Measurements from ENCODE around the gene UBE2Q2.

Gene UBE2Q2

DNA sequence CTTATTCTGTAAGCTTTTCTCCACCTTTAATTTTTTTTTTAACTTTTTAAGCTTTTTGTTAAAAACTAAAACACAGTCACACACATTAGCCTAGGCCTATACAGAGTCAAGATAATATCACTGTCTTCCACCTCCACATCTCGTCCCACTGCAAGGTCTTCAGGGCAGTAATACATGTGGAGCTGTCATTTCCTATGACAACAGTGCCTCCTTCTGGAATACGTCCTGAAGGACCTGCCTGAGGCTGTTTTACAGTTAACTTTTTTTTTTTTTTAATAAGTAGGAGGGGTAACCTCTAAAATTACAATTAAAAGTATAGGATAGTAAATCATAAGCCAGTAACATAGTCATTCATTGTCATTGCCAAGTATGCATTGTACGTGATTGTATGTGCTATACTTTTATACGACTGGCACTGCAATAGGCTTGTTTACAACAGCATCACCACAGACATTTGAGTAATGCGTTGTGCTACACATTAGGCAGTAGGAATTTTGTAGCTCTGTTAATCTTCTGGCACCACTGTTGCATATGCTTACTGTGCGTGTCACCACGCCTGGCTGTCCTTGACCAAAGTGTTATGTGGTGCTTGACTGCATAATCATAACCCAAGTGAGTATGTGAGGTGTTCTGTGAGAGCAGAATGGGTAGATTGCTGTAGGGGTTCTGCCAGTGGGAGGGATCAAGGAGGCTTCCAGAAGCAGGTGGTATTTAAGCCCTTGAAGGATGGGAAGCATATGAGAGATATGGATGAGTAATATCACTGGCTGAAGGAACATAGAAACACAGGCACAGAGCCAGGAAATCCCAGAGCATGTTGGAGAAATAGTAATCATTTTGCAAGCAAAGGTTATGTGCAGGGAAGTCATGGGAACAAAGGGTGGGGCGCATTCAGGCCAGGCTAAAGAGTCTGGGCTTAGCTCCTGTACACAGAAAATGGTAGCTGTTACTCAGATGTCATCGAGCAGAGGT is 78.8 kb downstream of the UBE2Q2 start:
- DNase-seq (ENCODE audit: low spot score): peak; percentile 84
- H3K27ac ChIP-seq: peak overlapping the region; percentile 59
- TF ChIP-seq, protein P1, sequence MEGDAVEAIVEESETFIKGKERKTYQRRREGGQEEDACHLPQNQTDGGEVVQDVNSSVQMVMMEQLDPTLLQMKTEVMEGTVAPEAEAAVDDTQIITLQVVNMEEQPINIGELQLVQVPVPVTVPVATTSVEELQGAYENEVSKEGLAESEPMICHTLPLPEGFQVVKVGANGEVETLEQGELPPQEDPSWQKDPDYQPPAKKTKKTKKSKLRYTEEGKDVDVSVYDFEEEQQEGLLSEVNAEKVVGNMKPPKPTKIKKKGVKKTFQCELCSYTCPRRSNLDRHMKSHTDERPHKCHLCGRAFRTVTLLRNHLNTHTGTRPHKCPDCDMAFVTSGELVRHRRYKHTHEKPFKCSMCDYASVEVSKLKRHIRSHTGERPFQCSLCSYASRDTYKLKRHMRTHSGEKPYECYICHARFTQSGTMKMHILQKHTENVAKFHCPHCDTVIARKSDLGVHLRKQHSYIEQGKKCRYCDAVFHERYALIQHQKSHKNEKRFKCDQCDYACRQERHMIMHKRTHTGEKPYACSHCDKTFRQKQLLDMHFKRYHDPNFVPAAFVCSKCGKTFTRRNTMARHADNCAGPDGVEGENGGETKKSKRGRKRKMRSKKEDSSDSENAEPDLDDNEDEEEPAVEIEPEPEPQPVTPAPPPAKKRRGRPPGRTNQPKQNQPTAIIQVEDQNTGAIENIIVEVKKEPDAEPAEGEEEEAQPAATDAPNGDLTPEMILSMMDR (conservative IDR thresholded peaks at IDR 0.05; ENCODE audit: low read depth): no peak; the same call in 1 of the 2 replicates
- POLR2A ChIA-PET (ENCODE audit: low non-redundant PET): no interaction called here
- CTCF ChIA-PET: interaction anchor here (0.5 to 1.6 kb wide), 13 partner anchors 13 to 1736 kb away, joined by 3 to 7 read pairs (median 3); no protein-coding TSS in a partner anchor

DNA sequence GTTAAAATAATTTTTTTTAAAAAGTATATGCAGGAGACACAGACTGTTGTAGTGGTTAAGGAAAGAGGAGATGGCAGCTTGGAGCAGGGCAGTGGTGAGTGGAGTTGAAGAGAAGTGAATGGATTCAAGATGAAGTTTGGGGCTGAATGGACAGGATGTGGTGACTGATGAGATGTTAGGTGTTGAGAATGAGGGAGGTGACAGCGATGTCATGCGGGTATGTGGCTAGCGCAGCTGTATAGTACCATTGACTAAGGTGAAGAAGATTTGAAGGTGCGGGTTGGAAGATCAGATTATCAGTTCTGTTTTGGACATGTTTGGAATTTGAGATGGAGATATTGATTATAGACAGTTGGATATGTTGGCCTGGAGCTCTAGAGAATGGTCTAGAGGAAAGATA is 80.5 kb downstream of the UBE2Q2 start:
- TF ChIP-seq, protein P1 (conservative IDR thresholded peaks at IDR 0.05; ENCODE audit: low read depth): no peak
- H3K27ac ChIP-seq: no peak overlapping the region
- DNase-seq (ENCODE audit: low spot score): no peak
- ChIA-PET CTCF (interaction anchor here (1.2 kb wide), 1 partner anchor 114 kb away, joined by 3 read pairs; no protein-coding TSS in a partner anchor), POLR2A (ENCODE audit: low non-redundant PET) (no interaction called here)

DNA sequence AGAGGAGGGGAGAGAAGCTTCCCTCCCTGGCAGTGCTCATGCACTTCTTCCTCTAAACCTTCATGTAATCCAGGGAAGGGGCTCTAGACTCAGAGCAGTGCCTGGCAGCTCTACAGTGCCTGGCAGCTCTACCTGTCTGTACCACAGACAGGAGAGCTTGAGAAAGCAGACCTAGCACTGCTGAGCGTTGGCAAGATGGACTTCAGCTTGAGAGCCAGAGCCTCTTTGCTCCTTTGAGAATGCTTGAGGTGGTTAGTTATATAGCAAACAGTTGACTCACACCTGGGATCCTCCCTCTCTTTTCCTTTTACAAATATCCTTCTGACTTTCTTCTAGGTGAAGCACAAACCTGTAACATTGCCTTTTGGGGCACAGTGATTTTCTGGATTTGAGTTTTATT is 81.3 kb downstream of the UBE2Q2 start:
- TF ChIP-seq, protein P1 (conservative IDR thresholded peaks at IDR 0.05; ENCODE audit: low read depth): no peak
- ChIA-PET POLR2A (ENCODE audit: low non-redundant PET) (no interaction called here), CTCF (interaction anchor here (0.6 to 1.2 kb wide), 3 partner anchors 115 to 916 kb away, joined by 3 read pairs; no protein-coding TSS in a partner anchor)
- DNase-seq (ENCODE audit: low spot score): peak; percentile 40
- H3K27ac ChIP-seq: 0 out of 2 replicates have a peak overlapping the region, but pooled peaks have one; percentile 22

DNA sequence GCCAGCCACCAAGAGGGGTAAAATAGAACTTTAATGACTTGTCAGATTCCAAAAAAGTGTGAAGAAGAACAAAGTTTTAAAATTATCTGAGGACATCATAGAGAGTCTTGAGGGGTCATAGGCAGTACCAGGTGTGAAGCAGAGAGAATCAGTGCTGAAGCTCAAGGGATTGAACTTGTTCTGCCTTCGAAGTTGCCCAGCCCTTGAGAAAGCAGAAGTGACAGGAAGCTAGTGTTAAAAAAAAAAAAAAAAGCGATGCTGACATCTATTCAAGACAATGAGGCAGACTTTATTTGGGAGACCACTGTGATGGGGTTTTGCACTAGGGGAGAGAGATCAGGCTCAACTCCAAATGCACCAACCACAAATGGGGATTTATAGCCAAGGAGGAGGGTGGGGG is 82.2 kb downstream of the UBE2Q2 start:
- H3K27ac ChIP-seq: no peak overlapping the region
- TF ChIP-seq, protein P1 (conservative IDR thresholded peaks at IDR 0.05; ENCODE audit: low read depth): no peak
- ChIA-PET POLR2A (ENCODE audit: low non-redundant PET) (interaction anchor here (0.6 kb wide), 1 partner anchor 1858 kb away, joined by 3 read pairs; no protein-coding TSS in a partner anchor), CTCF (interaction anchor here (0.6 to 0.7 kb wide), 2 partner anchors 142 to 202 kb away, joined by 3 to 4 read pairs; no protein-coding TSS in a partner anchor)
- DNase-seq (ENCODE audit: low spot score): no peak

DNA sequence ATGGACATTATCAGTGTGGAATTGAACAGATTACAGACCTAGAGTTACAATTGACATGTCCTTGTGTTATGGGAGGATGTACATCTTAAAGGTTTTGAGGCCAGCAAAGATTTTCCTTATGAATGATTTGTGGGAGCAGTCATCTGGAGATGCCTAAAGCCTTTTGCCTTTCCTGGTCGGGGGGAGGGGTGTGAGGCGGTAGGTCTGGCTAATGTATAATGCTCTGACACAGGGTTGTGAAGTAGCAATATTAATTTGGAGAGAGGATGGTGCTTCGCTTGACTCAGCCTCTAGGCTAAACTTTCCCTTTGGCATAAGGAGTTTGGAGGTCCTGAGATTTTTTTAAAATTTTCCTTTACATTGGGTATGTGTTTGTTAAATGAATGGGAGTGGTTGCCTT is 83.7 kb downstream of the UBE2Q2 start:
- H3K27ac ChIP-seq: no peak overlapping the region
- ChIA-PET POLR2A (ENCODE audit: low non-redundant PET) (no interaction called here), CTCF (no interaction called here)
- no peak for DNase-seq (ENCODE audit: low spot score)
- TF ChIP-seq, protein P1 (conservative IDR thresholded peaks at IDR 0.05; ENCODE audit: low read depth): no peak

DNA sequence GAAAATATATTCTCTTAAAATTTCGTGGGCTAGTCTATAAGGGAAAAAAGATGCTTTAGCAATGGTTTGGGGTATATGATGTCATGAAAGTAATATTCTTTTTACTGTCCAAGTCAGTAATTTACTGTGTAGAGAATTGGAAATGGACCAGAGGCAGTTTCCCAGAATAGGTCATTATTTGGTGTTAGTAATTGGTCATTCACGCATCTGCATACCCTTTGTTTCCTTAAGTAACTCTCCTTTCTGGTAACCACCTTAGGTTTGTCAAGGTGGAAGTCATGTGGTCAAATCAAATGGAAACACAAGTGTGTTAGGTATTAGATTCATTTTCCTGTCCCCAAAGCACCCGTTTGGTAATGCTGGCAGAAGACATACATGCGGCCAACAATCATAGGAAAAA is 84.4 kb downstream of the UBE2Q2 start:
- no peak overlapping the region for H3K27ac ChIP-seq
- TF ChIP-seq, protein P1 (conservative IDR thresholded peaks at IDR 0.05; ENCODE audit: low read depth): no peak
- POLR2A ChIA-PET (ENCODE audit: low non-redundant PET): no interaction called here
- DNase-seq (ENCODE audit: low spot score): no peak
- CTCF ChIA-PET: no interaction called here
